Small intestine (tissue), 7 donors: Measurements from ENCODE around the gene ITGB5. TPM values are rescaled to one million over a fixed set of nuclear protein-coding genes. Genes with fewer than 3 reads are reported as not detected.

ENCODE experiments used
- DNase-seq, 2 donors: peaks; one replicate each; pipeline versions ENCODE4 v3.0.0 to v3.0.0-alpha.2; 2013
- FAIRE-seq: peaks from 2 replicates; lab custom pipeline; 2012; peaks lifted over from hg19 to GRCh38; lab: Jason Lieb, UNC
- H3K27ac ChIP-seq, 3 donors: one replicate each; pipeline ENCODE4 v1.5.1; 2013; ENCODE audit warnings: low read length in 2 of 3, mild to moderate bottlenecking in 2 of 3, control low read depth in 1 of 3, inconsistent platforms in 1 of 3, low read depth in 1 of 3, moderate library complexity in 1 of 3
- H3K27me3 ChIP-seq, 3 donors: one replicate each; pipeline ENCODE4 v1.6.1; 2013; ENCODE audit warnings: low read length in 3 of 3, inconsistent platforms in 1 of 3; ENCODE audit not compliant: control insufficient read depth in 3 of 3, insufficient read depth in 3 of 3
- H3K36me3 ChIP-seq, 3 donors: one replicate each; pipeline ENCODE4 v1.6.1; 2013; ENCODE audit warnings: low read length in 3 of 3, inconsistent platforms in 1 of 3, low read depth in 1 of 3, mild to moderate bottlenecking in 1 of 3, moderate library complexity in 1 of 3; ENCODE audit not compliant: control insufficient read depth in 3 of 3, insufficient read depth in 2 of 3
- H3K4me1 ChIP-seq, 3 donors: one replicate each; pipeline ENCODE4 v1.6.1; 2013; ENCODE audit warnings: low read length in 2 of 3, inconsistent platforms in 1 of 3, low read depth in 1 of 3, mild to moderate bottlenecking in 1 of 3, moderate library complexity in 1 of 3; ENCODE audit not compliant: control insufficient read depth in 3 of 3, insufficient read depth in 2 of 3
- H3K4me3 ChIP-seq, 3 donors: one replicate each; pipeline ENCODE4 v1.5.1; 2013; ENCODE audit warnings: low read length in 3 of 3, control low read depth in 1 of 3, inconsistent platforms in 1 of 3, low read depth in 1 of 3, mild to moderate bottlenecking in 1 of 3, moderate library complexity in 1 of 3
- H3K9me3 ChIP-seq, 2 donors: one replicate each; pipeline ENCODE4 v1.6.1; 2013; ENCODE audit warnings: low read depth in 1 of 2, low read length in 1 of 2; ENCODE audit not compliant: control insufficient read depth in 2 of 2, insufficient read depth in 1 of 2
- WGBS, 3 donors: extraction: QIAGEN DNeasy Blood & Tissue Kit; methylation state at CpG; one replicate each; pipeline ENCODE4 v1.1.7; 2013; 5-methylcytosine and 5-hydroxymethylcytosine counted together
- polyA plus RNA-seq, 4 donors: library from polyadenylated mRNA; stranded (reverse) in 3 of 4; unstranded in 1 of 4; fragments of 200-250 nt in 3 of 4; fragments of 120-200 nt in 1 of 4; gene quantifications; one replicate each; pipeline versions ENCODE4 v1.2.1 to v1.2.3, GENCODE V29; 2013
- donor health status: healthy with polysubstance abuse.
- donor health status: control.
- donor health status: control.
- donor health status: Bipolar disorder and iron deficiency.
- donor health status: healthy.

ITGB5 gene
- polyA plus RNA-seq, 4 donors, result 9.4 to 74.3 (median 21.9) TPM

- Histone ChIP-seq H3K36me3 (peaks cover 0 to 24% (median 2%) of the 10 kb centered on the region in 3 donors), H3K4me3 (no peak overlapping the region), H3K4me1 (peaks cover 6 to 35% (median 11%) of the 10 kb centered on the region in 3 donors), H3K27me3 (no peaks in the 10 kb centered on the region), H3K9me3 (peaks cover 0 to 11% of the 10 kb centered on the region in 2 donors), H3K27ac (no peak overlapping the region)
- WGBS, 3 donors, result 64 to 79% (median 66%) methylated on average over 3 of the region's 3 CpGs
- DNase-seq (no peak), FAIRE-seq (no peak)
Observed at GRCh38 chr3:124809039-124809438, 78.1 kb downstream of the ITGB5 start.

GRCh38 chr3:124805671-124806070 lies 81.5 kb downstream of the ITGB5 start:
- peaks cover 0 to 46% (median 2%) of the 10 kb centered on the region in 3 donors for H3K36me3 ChIP-seq
- FAIRE-seq, result no peak
- no peak overlapping the region for H3K4me3 ChIP-seq
- H3K4me1 ChIP-seq, result peaks cover 0 to 16% (median 0%) of the 10 kb centered on the region in 3 donors
- no peaks in the 10 kb centered on the region for H3K27me3 ChIP-seq
- no peak for DNase-seq
- no peaks in the 10 kb centered on the region for H3K9me3 ChIP-seq
- whole genome bisulfite sequencing, 3 donors, result 82 to 85% (median 84%) methylated on average over 4 of the region's 4 CpGs
- no peak overlapping the region for H3K27ac ChIP-seq

- H3K36me3 ChIP-seq, result peaks cover 0 to 48% (median 2%) of the 10 kb centered on the region in 3 donors
- no peak overlapping the region for H3K27ac ChIP-seq
- no peak overlapping the region for H3K4me3 ChIP-seq
- H3K9me3 ChIP-seq, result no peaks in the 10 kb centered on the region
- DNase-seq, result no peak
- 73 to 80% (median 79%) methylated on average over 7 of the region's 7 CpGs for WGBS, 3 donors
- H3K27me3 ChIP-seq, result no peaks in the 10 kb centered on the region
- FAIRE-seq, result no peak
- peaks cover 0 to 22% (median 4%) of the 10 kb centered on the region in 3 donors for H3K4me1 ChIP-seq
Observed at GRCh38 chr3:124804875-124805274, 82.3 kb downstream of the ITGB5 start.

GRCh38 chr3:124802702-124803101 lies 84.5 kb downstream of the ITGB5 start:
- Histone ChIP-seq H3K4me1 (peaks cover 0 to 26% (median 4%) of the 10 kb centered on the region in 3 donors), H3K4me3 (no peak overlapping the region), H3K27ac (no peak overlapping the region), H3K9me3 (no peaks in the 10 kb centered on the region), H3K36me3 (peaks cover 0 to 48% (median 0%) of the 10 kb centered on the region in 3 donors), H3K27me3 (no peaks in the 10 kb centered on the region)
- 84 to 89% (median 88%) methylated on average over 8 of the region's 8 CpGs for WGBS, 3 donors
- DNase-seq (no peak), FAIRE-seq (no peak)

GRCh38 chr3:124802061-124802698 lies 85.0 kb downstream of the ITGB5 start:
- FAIRE-seq (no peak), DNase-seq (no peak)
- H3K4me1 ChIP-seq, result peaks cover 0 to 26% (median 4%) of the 10 kb centered on the region in 3 donors
- no peaks in the 10 kb centered on the region for H3K27me3 ChIP-seq
- 82 to 90% (median 90%) methylated on average over 8 of the region's 8 CpGs for WGBS, 3 donors
- H3K36me3 ChIP-seq, result peaks cover 0 to 53% (median 0%) of the 10 kb centered on the region in 3 donors
- no peak overlapping the region for H3K27ac ChIP-seq
- no peak overlapping the region for H3K4me3 ChIP-seq
- no peaks in the 10 kb centered on the region for H3K9me3 ChIP-seq

GRCh38 chr3:124800511-124801258 lies 86.5 kb downstream of the ITGB5 start:
- H3K27me3 ChIP-seq, result no peaks in the 10 kb centered on the region
- no peaks in the 10 kb centered on the region for H3K9me3 ChIP-seq
- no peak overlapping the region for H3K4me3 ChIP-seq
- peaks cover 0 to 65% (median 2%) of the 10 kb centered on the region in 3 donors for H3K36me3 ChIP-seq
- H3K27ac ChIP-seq, result peak overlapping the region in 1 of 3 donors; percentile 67
- DNase-seq (peak in 1 of 2 donors; percentile 48), FAIRE-seq (no peak)
- peaks cover 0 to 26% (median 4%) of the 10 kb centered on the region in 3 donors for H3K4me1 ChIP-seq
- WGBS, 3 donors, result 48 to 51% (median 51%) methylated on average over 10 of the region's 10 CpGs

- peaks cover 0 to 70% (median 2%) of the 10 kb centered on the region in 3 donors for H3K36me3 ChIP-seq
- H3K4me1 ChIP-seq, result peaks cover 0 to 26% (median 4%) of the 10 kb centered on the region in 3 donors
- no peaks in the 10 kb centered on the region for H3K9me3 ChIP-seq
- DNase-seq, result no peak
- no peak for FAIRE-seq
- H3K27ac ChIP-seq, result peak overlapping the region in 1 of 3 donors; percentile 67
- WGBS, 3 donors, result 80 to 95% (median 85%) methylated on average over 1 of the region's 1 CpG
- no peak overlapping the region for H3K4me3 ChIP-seq
- no peaks in the 10 kb centered on the region for H3K27me3 ChIP-seq
Observed at GRCh38 chr3:124800076-124800475, 87.1 kb downstream of the ITGB5 start.

GRCh38 chr3:124799676-124800075 lies 87.5 kb downstream of the ITGB5 start:
- H3K36me3 ChIP-seq, result peaks cover 0 to 70% (median 2%) of the 10 kb centered on the region in 3 donors
- H3K27ac ChIP-seq, result no peak overlapping the region
- H3K4me1 ChIP-seq, result peaks cover 0 to 26% (median 4%) of the 10 kb centered on the region in 3 donors
- DNase-seq (no peak), FAIRE-seq (no peak)
- 93 to 96% (median 95%) methylated on average over 10 of the region's 10 CpGs for WGBS, 3 donors
- H3K9me3 ChIP-seq, result no peaks in the 10 kb centered on the region
- H3K4me3 ChIP-seq, result no peak overlapping the region
- no peaks in the 10 kb centered on the region for H3K27me3 ChIP-seq
